NB4 (cell line): ENCODE data around the gene EHBP1L1.

Experiments
- MYC ChIP-seq: IDR thresholded peaks from 2 replicates; pipeline ENCODE4 v1.6.1; 2011; ENCODE audit warnings: low read depth, low read length
- POLR2A ChIP-seq: IDR thresholded peaks from 2 replicates; pipeline ENCODE4 v1.6.1; 2011; ENCODE audit warnings: mild to moderate bottlenecking; ENCODE audit not compliant: insufficient read length; ENCODE audit errors: extremely low read depth
- TF ChIP-seq, protein P1 (sequence below): IDR thresholded peaks from one replicate; pipeline ENCODE4 v1.5.1; 2012; ENCODE audit warnings: low read depth, low read length

DNA sequence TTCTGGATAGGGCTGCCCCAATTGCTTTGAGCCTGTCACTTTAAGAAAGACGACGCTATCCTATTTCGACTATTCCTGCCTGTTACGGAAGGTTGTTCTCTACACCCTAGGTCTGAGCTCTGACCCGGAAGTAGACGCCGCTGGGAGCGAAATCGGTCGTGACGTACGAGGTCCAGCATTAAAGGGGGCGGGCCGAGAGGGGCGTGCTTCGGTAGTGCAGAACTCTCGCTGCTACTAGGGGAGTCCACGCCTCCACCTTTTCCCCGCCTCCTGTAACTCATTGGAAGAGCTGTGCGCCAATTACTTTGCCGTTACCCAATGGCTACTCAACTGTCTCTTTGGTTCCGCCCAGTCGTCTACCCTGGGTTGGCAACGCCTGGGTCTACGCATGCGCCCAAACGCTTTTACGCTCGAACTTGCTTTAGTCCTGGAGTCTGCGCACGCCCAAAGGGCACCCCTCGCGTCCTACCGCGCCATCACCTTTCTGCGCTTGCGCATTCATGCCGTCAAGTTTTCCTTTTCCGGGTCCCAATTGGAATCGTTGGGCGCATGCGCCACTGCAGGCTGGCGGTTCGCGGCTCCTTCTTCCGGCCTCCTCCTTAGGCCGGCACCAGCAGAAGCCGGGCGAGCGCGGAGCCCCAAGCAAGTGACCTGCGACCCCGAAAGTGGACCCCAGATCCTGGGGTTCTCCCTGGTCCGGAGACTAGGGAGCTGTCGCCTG is 39.5 kb downstream of the EHBP1L1 start, which contains the start of gene PCNX3:
- TF ChIP-seq, protein P1, sequence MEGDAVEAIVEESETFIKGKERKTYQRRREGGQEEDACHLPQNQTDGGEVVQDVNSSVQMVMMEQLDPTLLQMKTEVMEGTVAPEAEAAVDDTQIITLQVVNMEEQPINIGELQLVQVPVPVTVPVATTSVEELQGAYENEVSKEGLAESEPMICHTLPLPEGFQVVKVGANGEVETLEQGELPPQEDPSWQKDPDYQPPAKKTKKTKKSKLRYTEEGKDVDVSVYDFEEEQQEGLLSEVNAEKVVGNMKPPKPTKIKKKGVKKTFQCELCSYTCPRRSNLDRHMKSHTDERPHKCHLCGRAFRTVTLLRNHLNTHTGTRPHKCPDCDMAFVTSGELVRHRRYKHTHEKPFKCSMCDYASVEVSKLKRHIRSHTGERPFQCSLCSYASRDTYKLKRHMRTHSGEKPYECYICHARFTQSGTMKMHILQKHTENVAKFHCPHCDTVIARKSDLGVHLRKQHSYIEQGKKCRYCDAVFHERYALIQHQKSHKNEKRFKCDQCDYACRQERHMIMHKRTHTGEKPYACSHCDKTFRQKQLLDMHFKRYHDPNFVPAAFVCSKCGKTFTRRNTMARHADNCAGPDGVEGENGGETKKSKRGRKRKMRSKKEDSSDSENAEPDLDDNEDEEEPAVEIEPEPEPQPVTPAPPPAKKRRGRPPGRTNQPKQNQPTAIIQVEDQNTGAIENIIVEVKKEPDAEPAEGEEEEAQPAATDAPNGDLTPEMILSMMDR: no peak
- peak; percentile 82 for TF ChIP-seq MYC
- TF ChIP-seq POLR2A: peak; percentile 29
